Adipocyte (in vitro differentiated cells): ENCODE results near the gene EAPP.
"Not testable (repeated sequence)": the region's sequence is repeated elsewhere in the genome, so short reads cannot be mapped to it uniquely, and the experiment has no call there.

ENCODE experiments used
- DNase-seq: peaks from one replicate; pipeline ENCODE4 v3.0.0-alpha.2; 2015; ENCODE audit warnings: low read depth
- H3K27me3 ChIP-seq: replicated peaks from 2 replicates; pipeline ENCODE4 v1.7.0; 2013; ENCODE audit warnings: mild to moderate bottlenecking, low read length, moderate library complexity; ENCODE audit not compliant: control insufficient read depth, insufficient read depth
- H3K36me3 ChIP-seq: 2 replicates; pipeline ENCODE4 v1.7.0; 2013; ENCODE audit warnings: low read length, mild to moderate bottlenecking, moderate library complexity; ENCODE audit not compliant: control insufficient read depth, insufficient read depth, severe bottlenecking
- H3K4me1 ChIP-seq: 2 replicates; pipeline ENCODE4 v1.7.0; 2013; ENCODE audit warnings: mild to moderate bottlenecking, low read length, moderate library complexity; ENCODE audit not compliant: control insufficient read depth, insufficient read depth
- H3K4me3 ChIP-seq: 2 replicates; pipeline ENCODE4 v1.7.0; 2013; ENCODE audit warnings: mild to moderate bottlenecking, low read length, moderate library complexity
- H3K9ac ChIP-seq: 2 replicates; pipeline ENCODE4 v1.7.0; 2013; ENCODE audit warnings: mild to moderate bottlenecking, low read length, moderate library complexity
- H3K9me3 ChIP-seq: 2 replicates; pipeline ENCODE4 v1.7.0; 2013; ENCODE audit warnings: mild to moderate bottlenecking, low read length, moderate library complexity; ENCODE audit not compliant: control insufficient read depth

EAPP gene

DNA sequence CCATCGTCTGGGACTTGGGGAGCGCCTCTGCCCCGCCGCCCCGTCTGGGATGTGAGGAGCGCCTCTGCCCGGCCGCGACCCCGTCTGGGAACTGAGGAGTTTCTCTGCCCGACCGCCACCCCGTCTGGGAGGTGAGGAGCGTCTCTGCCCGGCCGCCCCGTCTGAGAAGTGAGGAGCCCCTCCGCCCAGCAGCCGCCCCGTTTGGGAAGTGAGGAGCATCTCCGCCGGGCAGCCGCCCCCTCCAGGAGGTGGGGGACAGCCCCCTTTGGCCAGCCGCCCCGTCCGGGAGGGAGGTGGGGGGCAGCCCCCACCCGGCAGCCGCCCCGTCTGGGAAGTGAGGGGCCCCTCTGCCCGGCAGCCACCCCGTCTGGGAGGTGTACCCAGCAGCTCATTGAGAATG is 63.5 kb downstream of the EAPP start:
- not testable (repeated sequence) for DNase-seq, H3K4me3 ChIP-seq

DNA sequence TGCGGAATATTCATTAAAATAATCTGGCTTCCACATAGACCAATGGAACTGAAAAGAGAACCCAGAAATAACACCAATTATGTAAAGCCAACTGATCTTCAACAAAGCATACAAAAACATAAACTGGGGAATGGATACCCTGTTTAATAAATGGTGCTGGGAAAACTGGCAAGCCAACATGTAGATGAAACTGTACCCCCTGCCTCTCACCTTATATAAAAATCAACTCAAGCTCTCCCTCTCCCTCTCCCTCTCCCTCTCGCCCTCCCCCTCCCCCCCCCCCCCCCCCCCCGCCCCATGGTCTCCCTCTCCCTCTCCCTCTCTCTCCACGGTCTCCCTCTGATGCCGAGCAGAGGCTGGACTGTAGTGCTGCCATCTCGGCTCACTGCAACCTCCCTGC is 64.3 kb downstream of the EAPP start:
- no peaks in the 10 kb centered on the region for H3K4me1 ChIP-seq
- H3K9ac ChIP-seq, result no peak overlapping the region
- DNase-seq, result no peak
- no peaks in the 10 kb centered on the region for H3K27me3 ChIP-seq
- no peaks in the 10 kb centered on the region for H3K36me3 ChIP-seq
- no peaks in the 10 kb centered on the region for H3K9me3 ChIP-seq
- no peak overlapping the region for H3K4me3 ChIP-seq

More for the DNA sequence above, 63.5 kb downstream of the EAPP start:
- not testable (repeated sequence) for H3K4me1 ChIP-seq, H3K9me3 ChIP-seq, H3K27me3 ChIP-seq, H3K36me3 ChIP-seq, H3K9ac ChIP-seq

DNA sequence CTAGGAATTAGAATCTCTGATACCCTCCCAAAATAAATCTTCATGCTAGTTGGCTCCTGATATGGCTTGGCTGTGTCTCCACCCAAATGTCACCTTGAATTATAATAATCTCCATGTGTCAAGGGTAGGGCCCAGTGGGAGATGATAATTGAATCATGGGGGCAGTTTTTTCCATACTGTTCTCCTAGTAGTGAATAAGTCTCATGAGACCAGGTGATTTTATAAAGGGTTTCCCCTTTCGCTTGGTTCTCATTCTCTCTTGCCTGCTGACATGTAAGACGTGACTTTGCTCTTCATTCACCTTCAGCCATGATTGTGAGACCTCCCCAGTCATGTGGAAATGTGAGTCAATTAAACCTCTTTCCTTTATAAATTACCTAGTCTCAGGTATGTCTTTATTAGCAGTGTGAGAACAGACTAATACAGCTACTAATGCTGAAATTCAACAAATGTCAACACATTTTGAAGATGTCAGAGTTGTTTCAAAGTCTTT is 65.3 kb downstream of the EAPP start:
- no peaks in the 10 kb centered on the region for H3K36me3 ChIP-seq
- no peak overlapping the region for H3K9ac ChIP-seq
- H3K27me3 ChIP-seq, result no peaks in the 10 kb centered on the region
- no peaks in the 10 kb centered on the region for H3K9me3 ChIP-seq
- DNase-seq, result no peak
- no peak overlapping the region for H3K4me3 ChIP-seq
- H3K4me1 ChIP-seq, result no peaks in the 10 kb centered on the region

DNA sequence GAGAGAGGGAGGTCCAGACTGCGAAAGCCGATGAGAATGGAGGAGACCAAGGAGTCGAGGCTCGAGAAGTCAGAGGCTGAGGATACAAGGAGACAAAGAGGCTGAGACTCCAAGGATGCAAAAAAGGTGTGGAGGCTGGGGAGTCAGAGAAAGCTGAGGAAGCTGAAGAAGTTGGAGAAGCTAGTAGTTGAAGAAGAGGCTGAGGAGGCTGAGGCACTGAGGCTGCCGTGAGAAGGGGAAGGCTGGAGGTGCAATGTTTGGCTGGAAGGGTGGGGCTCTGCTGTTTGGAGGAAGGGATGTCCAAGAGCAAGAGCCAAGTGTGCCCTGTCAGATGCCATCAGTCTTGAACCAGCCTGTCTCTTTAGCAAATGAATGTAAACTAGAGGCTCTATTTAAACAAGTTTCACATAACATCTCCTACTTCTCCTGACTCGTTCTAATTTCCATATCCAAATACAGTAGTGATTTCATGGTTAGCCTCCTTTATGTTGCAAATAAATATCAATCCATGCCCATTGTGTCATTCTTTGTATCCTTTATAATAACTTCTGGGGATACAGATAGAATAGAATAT is 66.7 kb downstream of the EAPP start:
- H3K27me3 ChIP-seq, result no peaks in the 10 kb centered on the region
- H3K4me1 ChIP-seq, result peaks cover 6% of the 10 kb centered on the region
- no peaks in the 10 kb centered on the region for H3K36me3 ChIP-seq
- H3K4me3 ChIP-seq, result no peak overlapping the region
- DNase-seq, result no peak
- H3K9me3 ChIP-seq, result no peaks in the 10 kb centered on the region
- no peak overlapping the region for H3K9ac ChIP-seq

DNA sequence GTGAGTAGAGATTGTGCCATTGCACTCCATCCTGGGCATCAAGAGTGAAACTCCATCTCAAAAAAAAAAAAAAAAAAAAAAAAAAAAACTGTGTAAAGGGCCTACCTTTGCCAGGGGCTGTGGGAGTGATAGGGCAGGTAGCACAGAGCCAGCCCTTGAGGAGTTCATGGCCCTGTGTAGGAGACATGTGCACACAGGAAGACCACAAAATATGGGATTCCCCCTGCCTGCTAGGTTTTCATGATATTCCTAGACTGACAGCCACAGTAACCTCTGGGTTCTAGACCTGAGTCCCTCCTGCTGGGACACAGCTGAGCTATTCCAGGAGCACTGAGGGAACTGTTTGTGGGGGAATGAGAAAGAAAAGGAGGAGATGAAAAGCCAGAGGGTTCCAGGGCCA is 69.2 kb downstream of the EAPP start:
- DNase-seq, result no peak
- Histone ChIP-seq H3K4me1 (peaks cover 7% of the 10 kb centered on the region), H3K4me3 (no peak overlapping the region), H3K9me3 (no peaks in the 10 kb centered on the region), H3K36me3 (no peaks in the 10 kb centered on the region), H3K27me3 (no peaks in the 10 kb centered on the region), H3K9ac (no peak overlapping the region)

DNA sequence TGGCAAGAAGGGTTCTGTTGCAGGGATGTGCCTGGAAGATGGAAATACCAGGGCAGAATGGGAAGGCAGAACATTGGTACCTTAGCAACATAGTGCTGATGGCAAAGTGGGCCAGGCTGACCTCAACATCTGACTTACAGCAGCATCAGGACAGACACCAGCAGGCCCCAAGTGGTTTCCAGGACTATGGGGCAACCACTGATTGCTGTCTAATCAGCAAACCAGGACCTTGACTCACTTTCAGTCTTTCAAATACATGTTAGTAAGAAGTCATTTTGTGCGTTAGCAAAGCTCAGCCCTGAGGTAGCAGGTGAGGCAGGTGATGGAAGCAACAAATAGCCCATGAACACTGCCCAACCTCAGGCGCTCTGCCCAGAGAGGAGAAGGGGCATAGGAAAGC is 72.8 kb downstream of the EAPP start:
- Histone ChIP-seq H3K9ac (no peak overlapping the region), H3K4me3 (no peak overlapping the region), H3K27me3 (no peaks in the 10 kb centered on the region), H3K36me3 (no peaks in the 10 kb centered on the region), H3K9me3 (no peaks in the 10 kb centered on the region), H3K4me1 (peaks cover 16% of the 10 kb centered on the region)
- DNase-seq, result no peak
